Ectodermal cell (in vitro differentiated cells): Measurements from ENCODE around the gene LTO1.

Experiments used
- H3K27ac ChIP-seq: 2 replicates; pipeline ENCODE4 v1.7.0; 2013; ENCODE audit warnings: mild to moderate bottlenecking, low read depth, low read length; ENCODE audit not compliant: insufficient read depth, poor library complexity, severe bottlenecking
- H3K27me3 ChIP-seq: 2 replicates; pipeline ENCODE4 v1.7.0; 2013; ENCODE audit warnings: mild to moderate bottlenecking, low read length; ENCODE audit not compliant: insufficient read depth, control insufficient read depth, poor library complexity, severe bottlenecking
- H3K36me3 ChIP-seq: one replicate; pipeline ENCODE4 v1.7.0; 2013; ENCODE audit warnings: low read length; ENCODE audit not compliant: control insufficient read depth, insufficient read depth
- H3K4me1 ChIP-seq: one replicate; pipeline ENCODE4 v1.7.0; 2013; ENCODE audit warnings: low read length; ENCODE audit not compliant: control insufficient read depth, insufficient read depth
- H3K4me3 ChIP-seq: 2 replicates; pipeline ENCODE4 v1.7.0; 2013; ENCODE audit warnings: low read depth, low read length, control low read depth; ENCODE audit not compliant: insufficient read depth
- H3K9me3 ChIP-seq: 2 replicates; pipeline ENCODE4 v1.7.0; 2013; ENCODE audit warnings: mild to moderate bottlenecking, low read length, moderate library complexity; ENCODE audit not compliant: control insufficient read depth
- WGBS, 2 experiments: methylation state at CpG; one replicate each; pipeline ENCODE4 v1.1.7; 2013; ENCODE audit warnings: missing lambda C conversion rate in 2 of 2; 5-methylcytosine and 5-hydroxymethylcytosine counted together

Gene LTO1

DNA sequence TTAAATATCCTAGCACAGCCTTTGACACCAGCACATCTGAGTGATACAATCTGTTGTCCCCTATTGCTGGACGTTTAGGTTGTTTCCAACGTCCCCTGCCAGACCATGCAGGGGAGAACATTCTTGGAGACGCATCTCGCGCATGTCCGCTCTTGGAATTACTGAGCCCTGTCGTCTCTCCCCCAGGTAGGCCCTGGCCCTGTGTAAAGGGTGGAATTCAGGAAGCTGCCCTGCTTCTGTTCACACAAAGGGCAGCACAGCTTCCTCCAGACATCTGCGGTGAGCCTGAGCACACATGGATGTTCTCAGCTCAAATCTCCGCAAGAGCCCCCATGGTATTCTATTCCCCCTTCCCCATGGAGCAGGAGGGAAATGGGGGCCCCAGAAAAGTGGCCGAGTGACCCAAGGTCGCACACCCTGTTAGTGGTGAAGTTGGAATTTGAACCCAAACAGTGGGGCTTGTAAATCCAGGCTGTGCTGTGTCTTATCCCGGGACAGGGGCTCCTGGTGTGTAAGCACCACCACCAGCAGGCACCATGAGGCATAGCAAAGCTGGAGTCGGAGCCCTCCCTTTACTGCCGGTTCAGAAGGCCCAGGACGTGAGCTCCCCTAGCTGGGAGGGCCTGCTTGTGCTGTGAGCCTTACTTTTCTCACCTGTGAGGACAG lies 33.7 kb upstream of the LTO1 start:
- Histone ChIP-seq H3K4me3 (no peak overlapping the region), H3K27me3 (peaks cover 31% of the 10 kb centered on the region), H3K27ac (no peak overlapping the region), H3K9me3 (no peaks in the 10 kb centered on the region), H3K4me1 (peaks cover 24% of the 10 kb centered on the region), H3K36me3 (no peaks in the 10 kb centered on the region)
- 67 to 69% methylated on average over 15 of the region's 15 CpGs for WGBS, 2 experiments

DNA sequence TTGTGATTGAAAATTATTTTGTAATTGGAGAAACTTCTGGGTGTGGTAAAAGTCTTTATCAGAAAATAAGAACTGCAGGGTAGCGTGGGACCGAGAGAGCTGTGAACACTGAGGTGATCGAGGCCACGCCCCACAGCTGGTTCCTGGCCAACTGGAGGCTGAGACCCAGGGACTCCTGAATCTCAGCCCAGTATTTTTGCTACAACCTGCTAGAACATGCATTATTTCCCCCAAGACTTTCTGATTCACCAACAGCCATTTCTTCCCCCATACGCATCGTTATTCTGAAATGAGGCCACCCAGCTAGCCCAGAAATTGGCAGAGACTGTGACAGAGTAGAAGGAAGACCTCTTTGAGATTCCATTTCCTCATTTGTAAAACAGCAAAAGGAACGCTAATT lies 32.0 kb upstream of the LTO1 start:
- WGBS, 2 experiments, result 67 to 72% methylated on average over 7 of the region's 7 CpGs
- peaks cover 48% of the 10 kb centered on the region for H3K27me3 ChIP-seq
- no peaks in the 10 kb centered on the region for H3K9me3 ChIP-seq
- H3K4me1 ChIP-seq, result peaks cover 25% of the 10 kb centered on the region
- no peak overlapping the region for H3K27ac ChIP-seq
- H3K36me3 ChIP-seq, result no peaks in the 10 kb centered on the region
- H3K4me3 ChIP-seq, result no peak overlapping the region

DNA sequence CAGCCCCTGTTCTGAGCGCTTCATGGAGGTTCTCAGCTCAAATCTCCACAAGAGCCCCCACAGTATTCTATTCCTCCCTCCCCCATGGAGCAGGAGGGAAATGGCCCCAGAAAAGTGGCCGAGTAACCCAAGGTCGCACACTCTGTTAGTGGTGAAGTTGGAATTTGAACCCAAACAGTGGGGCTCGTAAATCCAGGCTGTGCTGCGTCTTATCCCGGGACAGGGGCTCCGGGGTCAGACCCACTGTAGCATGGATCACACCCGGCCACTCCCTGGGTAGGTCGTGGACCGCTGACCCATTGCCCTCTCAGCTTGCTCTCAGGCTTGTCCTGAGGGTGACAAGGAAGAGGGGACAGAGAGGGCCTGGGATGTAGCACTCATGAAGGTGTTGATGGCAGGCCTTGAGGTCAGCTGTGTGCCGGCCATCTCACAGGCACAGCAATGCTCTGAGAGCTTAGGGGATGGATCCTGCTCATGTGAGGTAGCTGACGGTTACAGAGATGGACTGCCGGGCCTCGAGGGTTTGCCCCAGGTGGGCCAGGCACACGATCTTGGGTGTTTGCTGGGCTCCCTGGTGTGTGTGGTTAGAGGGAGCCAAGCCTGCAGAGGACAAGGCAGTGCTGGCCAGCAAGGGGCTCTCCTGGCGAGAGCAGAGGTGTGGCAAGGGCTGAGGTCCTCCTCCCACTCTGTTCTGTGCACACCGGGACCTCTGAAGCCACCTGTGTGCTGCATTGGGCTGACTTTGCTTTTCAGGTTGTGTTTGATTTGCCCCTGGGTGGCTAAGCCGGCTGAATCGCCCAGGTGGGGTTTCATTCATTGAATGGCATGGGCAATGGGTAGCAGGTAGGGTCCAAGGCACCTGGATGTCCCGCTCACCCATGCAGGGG lies 31.0 kb upstream of the LTO1 start:
- Histone ChIP-seq H3K27ac (no peak overlapping the region), H3K4me3 (no peak overlapping the region), H3K4me1 (peaks cover 23% of the 10 kb centered on the region), H3K27me3 (peaks cover 58% of the 10 kb centered on the region), H3K9me3 (no peaks in the 10 kb centered on the region), H3K36me3 (no peaks in the 10 kb centered on the region)
- 72 to 78% methylated on average over 20 of the region's 20 CpGs for WGBS, 2 experiments

DNA sequence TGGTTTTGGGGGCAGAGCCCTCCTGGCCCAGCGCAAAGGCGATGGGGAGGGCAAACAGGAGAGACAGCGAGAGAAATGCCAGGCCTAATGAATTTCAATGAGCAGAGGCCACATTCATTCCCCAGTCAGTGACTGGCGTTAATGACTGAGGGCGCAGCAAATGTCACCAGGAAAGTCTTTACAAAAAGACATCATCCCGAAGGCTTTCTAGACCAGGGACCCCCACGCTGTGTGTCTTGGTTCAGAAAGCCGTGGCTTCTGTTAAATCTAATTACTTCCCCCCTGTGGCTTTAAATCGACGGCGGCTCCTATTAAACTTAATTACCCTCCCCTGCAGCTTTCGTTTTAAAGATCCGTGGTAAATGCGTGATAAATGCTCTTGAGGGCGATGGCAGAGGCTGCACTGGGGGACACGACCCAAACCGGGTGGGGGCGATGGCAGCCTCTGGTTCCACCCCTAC lies 30.2 kb upstream of the LTO1 start:
- WGBS, 2 experiments, result 7 to 8% methylated on average over 16 to 18 of the region's 18 CpGs
- no peaks in the 10 kb centered on the region for H3K9me3 ChIP-seq
- no peaks in the 10 kb centered on the region for H3K36me3 ChIP-seq
- H3K4me3 ChIP-seq, result no peak overlapping the region
- peaks cover 66% of the 10 kb centered on the region for H3K27me3 ChIP-seq
- peak overlapping the region; percentile 44 for H3K27ac ChIP-seq
- peaks cover 28% of the 10 kb centered on the region for H3K4me1 ChIP-seq

DNA sequence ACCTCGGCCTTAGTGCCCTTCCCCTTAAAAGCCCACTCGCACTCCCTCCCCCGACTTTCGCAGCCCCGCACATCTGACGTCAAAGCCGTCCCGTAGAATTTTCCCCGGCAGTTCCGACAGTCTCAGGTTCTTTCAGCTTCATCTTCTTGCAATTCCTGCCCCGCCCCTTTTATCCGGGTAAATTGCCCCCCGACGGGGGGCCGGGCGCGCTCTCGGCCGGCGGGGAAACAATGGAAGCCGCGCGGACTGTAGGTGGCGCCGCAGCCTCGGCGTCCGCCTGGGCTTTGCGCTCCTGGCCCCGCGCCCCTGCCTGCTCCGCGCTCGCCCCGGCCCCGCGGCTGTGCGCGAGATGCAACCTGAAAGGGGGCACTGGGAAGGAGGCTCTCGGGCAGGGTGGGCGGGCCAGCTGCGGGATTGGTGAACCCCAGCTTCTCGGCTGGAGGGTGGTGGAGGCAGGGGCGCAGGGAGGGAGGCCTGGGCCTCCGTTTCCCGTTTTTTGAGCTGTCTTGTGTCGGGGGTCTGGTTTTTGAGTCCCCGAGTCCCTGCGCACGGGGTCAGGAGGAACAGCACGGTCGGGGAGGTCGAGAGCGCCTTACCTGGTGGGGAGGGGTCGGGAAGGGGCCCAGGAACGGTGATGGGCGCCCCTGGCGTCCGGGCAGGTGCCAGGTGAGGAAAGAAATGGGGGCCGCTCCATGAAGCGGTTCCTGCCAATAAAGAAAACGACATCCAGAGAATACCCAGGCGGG lies 29.5 kb upstream of the LTO1 start:
- Histone ChIP-seq H3K4me3 (peak overlapping the region; percentile 38), H3K27ac (peak overlapping the region; percentile 44), H3K9me3 (no peaks in the 10 kb centered on the region), H3K36me3 (no peaks in the 10 kb centered on the region), H3K27me3 (peaks cover 68% of the 10 kb centered on the region), H3K4me1 (peaks cover 28% of the 10 kb centered on the region)
- WGBS, 2 experiments, result 2% methylated on average over 63 of the region's 63 CpGs

DNA sequence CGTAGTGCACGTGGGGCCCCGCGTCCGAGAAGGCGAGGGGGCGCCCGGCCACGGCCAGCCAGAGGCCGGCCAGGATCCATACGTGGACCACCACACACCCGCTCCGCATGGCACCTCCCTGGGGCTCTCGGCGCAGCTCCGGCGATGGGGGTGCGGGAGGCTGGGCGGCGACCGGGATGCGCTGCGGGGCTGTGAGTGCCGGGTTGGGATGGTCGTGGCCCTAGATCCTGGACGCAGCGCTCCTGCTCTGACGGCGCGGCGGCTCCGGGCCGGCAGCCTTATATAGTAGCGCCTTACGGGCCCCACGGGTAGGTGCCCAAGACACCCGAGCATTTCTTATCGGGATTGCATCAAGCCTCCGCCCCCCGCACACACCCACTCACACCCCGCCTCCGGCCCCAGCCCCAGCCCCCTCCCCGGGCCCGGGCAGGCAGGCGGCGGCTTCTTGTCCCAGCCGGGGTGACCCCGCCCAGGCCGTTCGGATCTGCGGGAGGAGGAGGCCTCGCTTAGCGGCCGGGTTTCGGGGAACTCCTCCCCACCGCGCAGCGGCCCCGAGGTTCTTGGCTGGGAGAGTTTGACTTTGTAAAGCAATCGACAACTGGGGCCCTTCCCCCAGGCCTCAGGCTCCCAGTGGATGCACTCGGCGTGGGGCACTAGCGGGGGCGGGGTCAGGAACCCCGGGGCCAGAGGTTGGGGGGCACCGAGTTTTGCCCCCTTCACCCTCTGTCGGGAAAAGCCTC lies 28.8 kb upstream of the LTO1 start, which contains the start of gene FGF19:
FGF19 (minus strand) TSS at position 255 of the 740 bp plus-strand sequence; CDS start at position 109, 146 bp downstream.
- 0 to 1% methylated on average over 67 of the region's 67 CpGs for WGBS, 2 experiments
- peak within 1 kb of the TSS; percentile 38 for H3K4me3 ChIP-seq
- H3K9me3 ChIP-seq, result no peaks in the 10 kb centered on the region
- no peaks in the 10 kb centered on the region for H3K36me3 ChIP-seq
- H3K27me3 ChIP-seq, result peaks cover 68% of the 10 kb centered on the region
- peaks cover 28% of the 10 kb centered on the region for H3K4me1 ChIP-seq
- H3K27ac ChIP-seq, result no peak within 1 kb of the TSS

DNA sequence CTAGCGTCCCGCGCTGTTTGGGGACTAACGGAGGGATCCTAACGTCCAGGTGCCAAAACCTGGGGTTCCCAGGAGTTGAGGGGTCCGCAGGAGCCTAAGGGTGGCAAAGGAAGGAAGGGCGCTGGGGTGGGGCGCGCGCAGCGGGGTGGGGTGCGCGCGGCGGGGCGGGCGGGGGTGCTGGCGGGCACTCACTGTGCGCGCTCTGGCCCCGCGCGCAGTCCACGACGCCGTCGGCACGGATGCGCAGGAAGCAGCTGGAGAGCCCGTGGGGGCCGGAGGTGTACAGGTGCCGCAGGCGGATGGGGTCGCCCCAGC lies 28.3 kb upstream of the LTO1 start:
- peaks cover 28% of the 10 kb centered on the region for H3K4me1 ChIP-seq
- peaks cover 68% of the 10 kb centered on the region for H3K27me3 ChIP-seq
- no peaks in the 10 kb centered on the region for H3K36me3 ChIP-seq
- H3K27ac ChIP-seq, result no peak overlapping the region
- H3K4me3 ChIP-seq, result peak overlapping the region; percentile 38
- no peaks in the 10 kb centered on the region for H3K9me3 ChIP-seq
- 1% methylated on average over 34 of the region's 34 CpGs for WGBS, 2 experiments

DNA sequence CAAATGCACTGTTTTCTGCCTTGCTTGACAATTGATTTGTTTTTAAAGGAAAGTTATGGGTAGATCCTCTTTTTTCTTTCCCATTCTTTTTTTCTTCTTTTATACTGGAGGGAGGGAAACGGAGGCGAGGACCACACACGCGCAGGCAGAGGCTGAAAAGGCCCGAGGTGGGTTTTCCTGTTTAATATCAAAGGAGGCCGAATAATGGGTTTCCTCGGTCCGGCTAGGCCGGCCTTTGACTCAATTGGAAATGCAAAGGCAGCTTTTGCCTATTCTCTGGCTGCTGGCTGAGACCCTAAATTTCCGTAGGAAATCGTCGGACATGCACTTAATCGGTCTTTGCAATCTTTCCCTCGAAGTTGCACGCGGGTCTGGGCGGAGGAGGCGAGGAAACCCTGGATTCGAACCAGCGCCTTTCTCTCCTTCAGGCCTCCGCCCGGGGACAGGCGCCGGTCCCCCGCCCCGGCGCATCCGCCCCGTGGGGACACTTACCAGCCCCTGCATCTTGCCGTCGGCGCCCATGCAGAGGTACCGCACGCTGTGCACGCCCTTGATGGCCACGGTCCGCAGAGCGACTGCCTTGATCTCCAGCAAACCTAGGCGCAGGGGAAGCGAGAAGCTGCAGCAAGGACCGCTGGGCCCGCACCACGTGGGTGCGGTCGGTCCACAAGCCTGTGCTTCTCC lies 27.8 kb upstream of the LTO1 start:
- Histone ChIP-seq H3K27me3 (peaks cover 68% of the 10 kb centered on the region), H3K4me3 (no peak overlapping the region), H3K27ac (no peak overlapping the region), H3K36me3 (no peaks in the 10 kb centered on the region), H3K9me3 (no peaks in the 10 kb centered on the region), H3K4me1 (peaks cover 28% of the 10 kb centered on the region)
- WGBS, 2 experiments, result 1% methylated on average over 45 of the region's 45 CpGs

DNA sequence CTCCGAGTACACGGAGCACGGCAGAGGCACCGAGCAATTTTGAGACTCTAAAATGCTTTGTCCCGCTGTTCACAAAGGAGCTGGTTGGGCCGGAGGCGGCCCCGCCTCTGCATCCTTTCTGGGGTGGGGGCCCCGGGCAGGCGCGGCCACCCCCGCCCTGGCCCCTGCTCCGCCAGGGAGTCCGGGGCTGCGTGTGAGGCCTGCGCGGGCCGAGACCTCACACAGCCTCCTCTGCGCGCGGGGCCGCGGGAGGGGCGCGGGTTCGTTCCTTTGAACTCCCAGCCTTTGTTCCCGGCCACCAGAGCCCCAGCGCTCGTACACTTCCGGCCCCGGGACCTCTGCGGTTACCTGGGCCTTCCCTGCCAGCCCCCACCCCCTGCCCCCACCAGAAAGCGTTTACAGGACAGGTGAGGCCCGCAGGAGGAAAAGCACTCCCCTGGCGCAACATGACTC lies 27.1 kb upstream of the LTO1 start:
- Histone ChIP-seq H3K9me3 (no peaks in the 10 kb centered on the region), H3K4me1 (peaks cover 33% of the 10 kb centered on the region), H3K27ac (no peak overlapping the region), H3K36me3 (no peaks in the 10 kb centered on the region), H3K4me3 (peak overlapping the region; percentile 25), H3K27me3 (peaks cover 68% of the 10 kb centered on the region)
- 0 to 1% methylated on average over 35 of the region's 35 CpGs for WGBS, 2 experiments
